GM18907 (cell line): ENCODE data around the gene NELFA.
"Not testable (repeated sequence)": the region's sequence is repeated elsewhere in the genome, so short reads cannot be mapped to it uniquely, and the experiment has no call there.

Experiments
- ATAC-seq: cut with Tn5 transposase; IDR thresholded peaks from one replicate; pipeline ENCODE4 v1.9.1; 2021; ENCODE audit warnings: mild to moderate bottlenecking, moderate library complexity; ENCODE audit not compliant: unreplicated experiment

NELFA gene

DNA sequence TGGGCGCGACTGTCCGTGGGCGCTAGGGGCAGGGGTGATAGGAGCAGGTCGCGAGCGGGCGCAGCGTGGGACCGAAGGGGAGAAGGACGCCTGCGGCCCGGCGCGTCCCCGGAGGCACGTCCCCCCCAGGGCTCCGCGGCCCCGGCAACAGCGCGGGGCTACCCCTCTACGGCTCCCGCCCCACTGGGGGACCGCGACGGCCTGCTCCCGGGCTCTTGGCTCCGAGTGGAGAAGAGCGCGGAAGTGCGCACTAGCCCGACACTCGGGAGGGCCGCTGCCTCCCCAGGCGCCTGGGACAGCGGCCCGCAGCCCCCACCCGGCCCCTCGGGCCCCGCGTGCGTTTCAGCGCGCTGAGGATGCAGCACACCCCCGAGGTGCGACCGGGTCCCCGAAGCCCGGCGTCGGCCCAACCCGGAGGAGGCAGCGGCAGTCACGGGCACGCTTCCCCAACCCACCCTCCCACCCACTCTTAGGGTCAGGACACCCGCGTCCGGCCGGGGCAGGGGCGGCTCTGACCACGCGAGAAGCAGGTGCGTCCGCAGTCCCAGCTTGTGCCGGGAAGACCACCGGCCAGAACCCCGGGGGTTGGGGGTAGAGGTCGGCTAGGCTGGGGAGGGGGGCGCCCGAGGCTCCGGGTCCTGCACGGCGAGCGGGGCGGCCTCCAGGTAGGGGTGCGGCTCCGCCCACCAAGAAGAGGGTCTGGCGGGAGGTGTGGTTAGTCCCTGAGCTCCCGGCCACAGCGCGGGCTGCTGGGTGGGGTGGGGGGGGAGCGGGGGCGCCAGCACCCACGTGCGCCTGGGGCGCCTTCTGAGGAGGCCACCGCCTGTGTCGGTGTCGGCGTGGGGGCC is 31.8 kb upstream of the NELFA start:
- no peak for ATAC-seq

DNA sequence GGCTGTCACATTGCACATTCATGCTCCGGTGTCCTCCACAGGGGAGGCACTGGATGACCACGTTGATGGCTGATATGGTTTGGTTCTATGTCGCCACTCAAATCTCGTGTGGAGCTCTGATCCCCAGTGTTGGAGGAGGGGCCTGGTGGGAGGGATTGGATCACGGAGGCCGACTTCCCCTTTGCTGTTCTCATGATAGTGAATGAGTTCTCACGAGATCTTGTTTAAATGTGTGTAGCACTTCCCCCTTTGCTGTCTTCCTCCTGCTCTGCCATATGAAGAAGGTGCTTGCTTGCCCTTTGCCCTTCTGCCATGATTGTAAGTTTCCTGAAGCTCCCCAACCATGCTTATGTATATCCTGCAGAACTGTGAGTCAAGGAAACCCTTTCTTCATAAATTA is 28.1 kb upstream of the NELFA start:
- no peak for ATAC-seq

DNA sequence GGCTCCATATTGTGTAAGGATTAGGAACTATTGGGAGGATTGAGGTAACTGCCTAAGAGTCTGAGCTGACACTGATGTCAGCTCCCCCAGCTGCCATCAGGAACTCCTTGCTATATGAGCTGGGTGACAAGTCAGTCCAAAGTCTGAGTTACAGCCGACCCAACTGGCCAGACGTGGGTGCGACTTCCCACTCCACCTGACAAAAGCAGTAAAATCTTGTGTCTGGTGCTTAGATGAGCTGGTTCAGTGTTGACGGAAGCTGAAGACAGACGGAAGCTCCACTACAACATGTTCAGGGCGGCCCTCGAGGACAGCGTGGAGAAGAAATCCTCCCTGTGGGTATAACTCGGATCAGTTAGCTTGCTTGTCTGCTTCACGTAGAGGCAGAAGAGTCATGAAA is 27.6 kb upstream of the NELFA start:
- ATAC-seq = no peak

DNA sequence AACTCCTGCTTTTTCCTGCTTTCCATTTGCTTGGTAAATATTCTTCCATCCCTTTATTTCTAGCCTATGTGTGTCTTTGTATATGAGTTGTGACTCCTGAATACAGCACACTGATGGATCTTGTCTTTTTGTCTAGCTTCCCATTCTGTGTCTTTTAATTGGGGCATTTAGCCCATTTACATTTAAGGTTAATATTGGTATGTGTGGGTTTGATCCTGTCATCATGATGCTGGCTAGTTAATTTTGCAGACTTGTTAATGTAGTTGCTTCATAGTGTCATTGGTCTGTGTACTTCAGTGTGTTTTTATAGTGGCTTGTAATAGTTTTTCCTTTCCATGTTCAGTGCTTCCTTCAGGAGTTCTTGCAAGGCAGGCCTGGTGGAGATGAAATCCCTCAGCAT is 22.4 kb upstream of the NELFA start:
- not testable (repeated sequence) for ATAC-seq

DNA sequence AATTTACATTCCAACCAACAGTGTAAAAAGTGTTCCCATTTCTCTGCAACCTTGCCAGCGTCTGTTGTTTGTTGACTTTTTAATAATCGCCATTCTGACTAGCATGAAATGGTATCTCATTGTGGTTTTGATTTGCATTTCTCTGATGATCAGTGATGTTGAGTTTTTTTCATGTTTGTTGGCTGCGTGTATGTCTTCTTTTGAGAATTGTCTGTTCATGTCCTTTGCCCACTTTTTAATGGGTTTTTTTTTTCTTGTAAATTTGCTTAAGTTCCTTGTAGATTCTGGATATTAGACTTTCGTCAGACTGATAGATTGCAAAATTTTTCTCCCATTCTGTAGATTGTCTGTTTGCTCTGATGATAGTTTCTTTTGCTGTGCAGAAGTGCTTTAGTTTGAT is 18.3 kb upstream of the NELFA start:
- ATAC-seq = not testable (repeated sequence)

DNA sequence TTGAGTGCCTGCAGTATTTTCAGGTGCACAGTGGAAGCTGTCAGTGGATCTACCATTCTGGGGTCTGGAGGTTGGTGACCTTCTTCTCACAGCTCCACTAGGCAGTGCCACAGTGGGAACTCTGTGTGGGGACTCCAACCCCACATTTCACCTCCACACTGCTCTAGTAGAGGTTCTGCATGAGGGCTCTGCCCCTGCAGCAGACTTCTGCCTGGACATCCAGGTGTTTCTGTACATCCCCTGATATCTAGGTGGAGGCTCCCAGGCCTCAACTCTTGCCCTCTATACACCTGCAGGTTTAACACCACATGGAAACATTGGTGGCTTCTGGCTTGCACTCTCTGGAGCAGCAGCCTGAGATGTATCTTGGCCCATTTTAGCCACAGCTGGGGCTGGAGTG is 17.0 kb upstream of the NELFA start:
- no peak for ATAC-seq

DNA sequence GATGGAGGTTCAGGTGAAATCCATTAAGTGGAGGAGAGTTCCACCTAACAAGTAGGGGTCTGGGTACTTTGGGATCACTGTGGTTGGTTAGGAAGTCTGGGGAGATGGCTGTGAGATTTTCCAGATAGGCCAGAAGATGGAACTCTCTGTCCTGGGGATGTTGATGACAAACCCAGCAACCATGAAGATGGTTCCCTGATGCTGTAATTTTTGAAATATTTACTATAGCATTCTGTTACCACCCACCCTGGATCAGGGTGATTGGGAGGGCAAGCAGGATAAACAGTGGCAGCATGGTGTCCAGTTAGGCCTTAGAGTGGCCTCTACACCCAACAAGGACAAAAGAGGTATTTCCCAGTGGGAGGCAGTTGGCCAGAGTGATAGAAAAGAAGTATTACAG is 15.9 kb upstream of the NELFA start:
- no peak for ATAC-seq

DNA sequence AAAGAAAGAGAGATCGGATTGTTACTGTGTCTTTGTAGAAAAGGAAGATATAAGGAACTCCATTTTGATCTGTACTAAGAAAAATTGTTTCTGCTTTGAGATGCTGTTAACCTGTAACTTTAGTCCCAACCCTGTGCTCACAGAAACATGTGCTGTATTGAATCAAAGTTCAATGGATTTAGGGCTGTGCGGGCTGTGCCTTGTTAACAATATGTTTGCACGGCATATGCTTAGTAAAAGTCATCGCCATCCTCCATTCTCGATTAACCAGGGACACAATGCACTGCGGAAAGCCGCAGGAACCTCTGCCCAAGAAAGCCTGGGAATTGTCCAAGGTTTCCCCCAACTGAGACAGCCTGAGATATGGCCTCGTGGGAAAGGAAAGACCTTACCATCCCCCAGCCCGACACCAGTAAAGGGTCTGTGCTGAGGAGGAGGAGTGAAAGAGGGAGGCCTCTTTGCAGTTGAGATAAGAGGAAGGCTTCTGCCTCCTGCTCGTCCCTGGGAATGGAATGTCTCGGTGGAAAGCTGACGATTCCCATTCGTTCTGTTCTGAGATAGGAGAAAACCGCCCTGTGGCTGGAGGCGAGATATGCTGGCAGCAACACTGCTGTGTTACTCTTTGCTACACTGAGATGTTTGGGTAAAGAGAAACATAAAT is 12.7 kb upstream of the NELFA start:
- ATAC-seq = not testable (repeated sequence)

DNA sequence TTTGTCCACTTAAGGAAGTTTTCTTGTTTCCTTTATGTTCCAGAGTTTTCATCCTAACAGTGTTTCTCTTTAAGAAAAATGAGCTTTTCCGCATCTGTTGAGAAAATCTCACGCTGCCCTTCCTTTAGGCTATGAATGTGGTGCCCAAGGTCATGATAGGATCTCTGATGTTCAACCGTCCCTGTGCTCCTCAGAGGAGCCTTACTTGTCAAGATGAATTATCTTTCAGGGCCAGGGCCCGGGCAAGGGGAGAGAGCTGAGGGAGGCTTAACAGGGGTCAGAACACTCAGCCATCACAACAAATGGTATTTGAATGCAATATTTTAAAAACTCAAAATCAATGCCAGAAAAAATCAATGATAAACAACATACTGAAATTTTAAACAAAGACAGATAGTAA is 6.2 kb upstream of the NELFA start:
- no peak for ATAC-seq

DNA sequence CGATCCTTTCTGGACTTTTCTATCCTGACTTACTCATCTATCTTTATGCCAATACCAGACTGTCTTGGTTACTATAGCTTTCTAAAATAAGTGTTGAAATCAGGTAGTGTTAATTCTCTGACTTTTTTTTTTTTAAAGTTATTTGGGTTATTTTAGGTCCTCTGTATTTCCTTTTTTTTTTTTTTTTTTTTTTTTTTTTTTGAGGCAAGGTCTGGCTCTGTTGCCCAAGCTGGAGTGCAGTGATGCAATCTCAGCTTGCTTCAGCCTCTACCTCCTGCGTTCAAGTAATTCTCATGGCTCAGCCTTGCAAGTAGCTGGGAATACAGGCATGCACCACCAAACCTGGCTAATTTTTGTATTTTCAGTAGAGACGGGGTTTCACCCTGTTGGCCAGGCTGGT is 2.8 kb upstream of the NELFA start:
- no peak for ATAC-seq

DNA sequence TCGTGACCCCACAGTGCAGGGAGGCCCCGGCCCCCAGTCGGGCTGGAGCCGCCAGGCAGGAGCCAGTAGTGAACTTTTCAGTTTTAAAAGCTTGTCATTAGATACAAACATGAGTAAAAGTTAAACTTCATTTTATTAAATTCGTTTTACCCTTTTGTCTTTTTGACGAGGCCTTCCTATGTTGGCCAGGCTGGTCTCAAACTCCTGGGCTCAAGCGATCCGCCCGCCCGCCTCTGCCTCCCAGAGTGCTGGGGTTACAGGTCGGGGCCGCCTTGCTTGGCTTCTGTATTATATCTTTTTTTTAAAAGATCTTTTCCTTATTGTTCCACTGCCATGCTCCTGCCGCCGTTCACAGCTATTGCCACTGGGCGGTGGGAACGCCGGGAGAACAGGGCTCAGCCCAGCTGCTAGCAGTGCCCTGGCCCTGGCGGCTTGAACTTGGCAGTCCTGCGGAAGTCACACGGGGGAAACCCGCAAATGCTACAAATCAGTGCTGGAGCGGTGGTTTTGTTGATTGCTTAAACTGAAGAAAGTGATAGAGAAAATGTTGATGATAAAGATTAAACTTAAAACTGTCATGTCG is 968 bp upstream of the NELFA start:
- peak; percentile 31 for ATAC-seq

DNA sequence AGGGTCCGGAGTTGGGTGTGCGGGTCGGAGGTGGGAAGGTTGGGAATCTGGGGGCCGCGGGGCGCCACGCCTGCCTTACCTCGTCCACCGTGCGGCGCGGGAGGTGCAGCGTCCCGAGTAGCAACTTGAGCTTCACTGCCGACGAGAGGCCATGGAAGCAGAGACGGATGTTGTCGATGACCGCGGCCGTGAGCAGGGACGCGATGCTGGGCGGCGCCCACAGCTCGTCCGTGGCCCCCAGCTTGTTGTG is 178 bp downstream of the NELFA start:
- no peak for ATAC-seq

DNA sequence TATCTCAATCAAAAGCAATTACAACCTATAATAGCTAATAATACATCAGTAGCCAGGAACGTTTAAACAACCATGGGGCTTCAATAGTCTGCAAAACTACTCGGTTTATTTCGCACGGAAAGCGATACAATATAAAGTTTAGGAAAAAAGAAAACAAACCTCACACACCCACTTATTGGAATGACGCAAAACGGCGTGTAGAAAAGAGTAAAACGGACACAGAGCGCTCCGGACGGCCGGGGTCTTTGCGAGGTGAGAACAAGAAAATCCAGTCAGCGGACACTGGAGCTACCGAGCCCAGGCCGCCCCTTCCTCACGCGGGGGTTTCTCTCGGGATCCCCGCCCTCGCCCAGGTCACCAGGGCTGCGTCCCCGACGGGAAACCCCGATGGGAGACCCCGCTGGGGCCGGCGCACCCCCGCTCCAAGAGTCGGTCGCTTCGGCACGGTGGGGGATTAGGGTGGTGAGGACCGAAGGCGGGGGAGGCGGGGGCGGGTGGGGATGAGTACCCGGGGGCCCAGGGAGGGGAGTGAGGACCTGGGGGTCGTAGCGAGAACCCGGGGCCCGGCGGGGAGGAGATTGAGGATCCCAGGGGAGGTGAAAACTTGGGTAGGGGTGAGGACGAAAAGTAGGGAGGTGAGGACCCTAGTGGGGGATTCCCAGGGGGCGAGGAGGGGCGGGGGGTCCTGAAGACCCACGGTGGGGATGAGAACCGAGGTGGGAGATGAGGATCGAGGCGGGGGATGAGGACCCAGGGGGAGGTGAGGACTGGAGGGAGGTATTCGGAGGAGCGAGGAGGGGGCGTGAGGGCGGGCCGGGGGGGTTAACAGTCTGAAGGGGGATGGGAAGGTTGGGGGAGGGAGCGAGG is 737 bp downstream of the NELFA start:
- no peak for ATAC-seq

DNA sequence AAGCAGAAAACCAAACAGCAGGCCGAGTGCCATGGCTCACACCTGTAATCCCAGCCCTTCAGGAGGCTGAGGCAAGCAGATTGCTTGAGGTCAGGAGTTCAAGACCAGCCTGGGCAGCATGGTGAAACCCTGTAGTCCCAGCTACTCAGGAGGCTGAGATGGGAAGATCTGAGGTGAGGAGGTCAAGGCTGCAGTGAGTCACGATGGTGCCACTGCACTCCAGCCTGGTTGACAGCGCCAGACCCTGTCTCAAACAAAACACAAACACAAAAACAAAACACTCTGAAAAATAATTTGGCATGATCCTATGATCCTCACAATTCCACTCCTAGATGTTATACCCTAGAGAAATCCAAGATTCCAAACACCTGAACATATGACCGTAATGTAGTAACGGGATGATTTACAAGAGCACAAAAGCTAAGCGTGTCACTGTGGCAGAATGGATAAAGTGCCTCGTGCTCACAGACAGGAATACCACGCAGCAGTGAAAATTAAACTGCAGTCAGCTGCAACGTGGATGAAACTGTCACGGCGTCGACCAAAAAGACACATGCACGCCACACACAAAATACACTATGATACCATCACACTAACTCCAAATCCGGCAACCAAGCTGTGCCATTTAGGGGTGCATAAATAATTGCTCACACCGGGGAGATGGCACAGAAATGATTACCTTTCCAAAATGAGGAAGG is 1.7 kb downstream of the NELFA start:
- no peak for ATAC-seq

DNA sequence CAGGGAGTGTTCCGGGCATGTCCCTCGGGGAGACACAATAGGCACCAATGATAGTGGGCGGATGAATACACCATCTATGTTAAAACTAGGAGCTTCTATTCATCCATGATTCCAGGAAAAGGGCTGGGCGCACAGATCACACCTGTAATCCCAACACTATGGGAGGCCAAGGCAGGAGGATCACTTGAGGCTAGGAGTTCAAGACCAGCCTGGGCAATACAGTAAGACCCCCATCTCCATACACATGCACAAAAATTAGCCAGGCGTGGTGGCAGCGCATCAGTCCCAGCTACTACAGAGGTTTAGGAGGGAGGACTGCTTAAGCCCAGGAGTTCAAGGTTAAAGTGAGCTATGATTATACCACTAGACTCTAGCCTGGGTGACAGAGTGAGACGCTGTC is 2.4 kb downstream of the NELFA start:
- no peak for ATAC-seq

DNA sequence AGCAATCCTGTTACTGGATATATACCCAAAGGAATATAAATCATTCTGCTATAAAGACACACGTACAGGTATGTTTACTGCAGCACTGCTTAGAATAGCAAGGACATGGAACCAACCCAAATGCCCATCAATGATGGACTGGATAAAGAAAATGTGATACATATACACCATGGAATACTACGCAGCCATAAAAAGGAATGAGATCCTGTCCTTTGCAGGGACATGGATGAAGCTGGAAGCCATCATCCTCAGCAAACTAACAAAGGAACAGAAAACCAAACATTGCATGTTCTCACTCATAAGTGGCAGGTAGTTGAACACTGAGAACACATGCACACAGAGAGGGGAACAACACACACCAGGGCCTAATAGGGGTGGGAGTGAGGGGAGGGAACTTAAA is 5.4 kb downstream of the NELFA start:
- ATAC-seq = not testable (repeated sequence)

DNA sequence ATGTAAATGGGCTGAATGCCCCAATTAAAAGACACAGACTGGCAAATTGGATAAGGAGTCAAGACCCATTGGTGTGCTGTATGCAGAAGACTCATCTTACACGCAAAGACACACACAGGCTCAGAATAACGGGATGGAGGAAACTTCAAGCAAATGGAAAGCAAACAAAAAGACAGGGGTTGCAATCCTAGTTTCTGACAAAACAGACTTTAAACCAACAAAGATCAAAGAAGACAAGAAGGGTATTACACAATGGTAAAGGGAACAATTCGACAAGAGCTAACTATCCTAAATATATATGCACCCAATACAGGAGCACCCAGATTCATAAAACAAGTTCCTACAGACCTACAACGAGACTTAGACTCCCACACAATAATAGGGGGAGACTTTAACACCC is 9.5 kb downstream of the NELFA start:
- ATAC-seq = not testable (repeated sequence)

DNA sequence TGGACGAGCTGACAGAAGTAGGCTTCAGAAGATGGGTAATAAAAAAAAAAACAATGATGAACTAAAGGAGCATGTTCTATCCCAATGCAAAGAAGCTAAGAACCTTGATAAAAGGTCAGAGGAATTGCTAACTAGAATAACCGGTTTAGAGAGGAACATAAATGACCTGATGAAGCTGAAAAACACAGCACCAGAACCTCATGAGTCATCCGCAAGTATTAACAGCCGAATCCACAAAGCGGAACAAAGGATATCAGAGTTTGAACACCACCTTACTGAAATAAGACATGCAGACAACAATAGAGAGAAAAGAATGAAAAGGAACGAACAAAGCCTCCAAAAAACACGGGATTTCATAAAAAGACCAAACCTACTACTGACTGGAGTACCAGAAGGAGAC is 10.5 kb downstream of the NELFA start:
- ATAC-seq = no peak

DNA sequence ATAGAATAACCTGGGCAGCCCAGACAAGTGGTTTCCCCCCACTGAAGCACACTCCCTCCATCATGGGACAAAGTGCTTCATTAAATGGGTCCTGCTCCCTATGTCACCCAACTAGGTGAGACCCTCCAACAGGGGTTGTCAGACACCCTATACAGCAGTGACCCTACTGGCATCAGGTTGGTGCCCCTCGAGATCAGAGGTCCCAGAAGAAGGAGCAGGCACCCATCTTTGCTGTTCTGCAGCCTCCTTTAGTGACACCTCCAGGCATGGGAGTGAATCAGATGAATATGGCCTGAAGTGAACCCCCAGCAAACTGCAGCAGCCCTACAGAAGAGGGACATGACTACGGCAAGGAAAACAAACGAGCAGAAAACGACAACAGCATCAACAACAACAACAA is 11.1 kb downstream of the NELFA start:
- ATAC-seq = no peak

DNA sequence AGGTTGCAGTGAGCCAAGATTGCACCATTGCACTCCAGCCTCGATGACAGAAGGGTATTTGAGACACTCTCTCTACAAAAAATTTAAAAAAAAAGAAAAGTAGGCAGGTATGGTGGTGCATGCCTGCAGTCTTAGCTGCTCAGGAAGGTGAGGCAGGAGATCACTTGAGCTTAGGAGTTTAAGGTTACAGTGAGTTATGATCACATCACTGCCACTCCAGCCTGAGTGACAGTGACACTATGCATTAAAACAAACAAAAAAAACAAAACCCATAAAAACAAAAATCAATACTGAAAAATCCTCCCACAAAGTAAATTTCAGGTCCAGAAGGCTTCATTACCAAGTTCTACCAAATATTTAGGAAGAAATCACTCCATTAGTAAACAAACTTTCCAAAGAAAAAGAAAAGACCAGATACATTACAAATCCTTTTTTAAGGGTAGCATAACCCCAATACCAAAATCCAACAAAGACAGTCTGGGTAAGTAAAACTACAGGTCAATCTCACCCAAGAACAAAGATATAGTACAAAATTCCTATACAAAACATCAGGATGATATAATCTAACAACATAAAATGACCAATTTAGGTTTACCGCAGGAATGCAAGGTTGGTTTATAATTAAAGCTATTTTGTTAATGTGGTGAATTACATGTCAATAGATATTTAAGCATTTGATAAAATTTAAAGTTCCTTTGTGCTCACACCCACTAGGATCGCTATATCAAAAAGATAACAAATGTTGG is 11.7 kb downstream of the NELFA start:
- no peak for ATAC-seq
